ENCODE measurements around the gene ZNF577. TPM values are rescaled to one million over a fixed set of nuclear protein-coding genes. Genes with fewer than 3 reads are reported as not detected.

Gene ZNF577
- total RNA-seq, 4 donors from 2014 or later = 2.0 to 8.4 (median 4.5) TPM

DNA sequence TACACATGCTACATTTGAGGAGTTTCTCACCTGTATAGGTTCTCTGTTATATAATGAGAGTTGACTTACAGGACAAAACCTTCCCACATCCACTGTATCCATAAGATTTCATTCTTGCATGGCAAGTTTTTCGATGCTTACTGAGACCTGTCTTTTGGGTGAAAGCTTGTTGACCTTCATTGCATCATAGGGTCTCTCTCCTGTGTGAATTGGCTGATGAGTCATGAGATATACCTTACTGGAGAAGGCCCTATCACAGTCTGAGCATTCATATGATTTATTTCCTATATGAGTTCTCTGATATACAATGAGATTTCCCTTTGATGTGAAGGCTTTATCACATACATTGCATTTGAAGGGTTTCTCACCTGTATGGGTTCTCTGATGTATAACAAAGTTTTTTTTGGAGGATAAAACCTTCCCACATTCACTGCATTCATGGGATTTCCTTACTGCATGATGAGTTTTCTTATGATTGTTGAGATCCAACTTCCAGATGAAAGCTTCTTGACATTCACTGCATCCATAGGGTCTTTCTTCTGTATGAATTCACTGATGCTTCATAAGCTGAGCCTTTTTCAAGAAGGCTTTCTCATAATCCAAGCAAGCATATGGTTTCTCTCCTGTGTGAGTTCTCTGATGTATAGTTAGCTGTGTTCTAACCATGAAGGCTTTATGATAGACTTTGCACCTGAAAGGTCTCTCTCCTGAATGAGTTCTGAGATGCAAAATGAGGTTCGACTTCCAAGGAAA is 25.7 kb downstream of the ZNF577 start:
- Histone ChIP-seq H3K4me3 (peak overlapping the region in 1 of 4 donors; percentile 16), H3K27me3 (no peaks in the 10 kb centered on the region), H3K9me3 (peaks cover 7 to 58% (median 45%) of the 10 kb centered on the region in 3 donors), H3K36me3 (peaks cover 4 to 59% of the 10 kb centered on the region in 2 donors), H3K4me1 (no peaks in the 10 kb centered on the region), H3K27ac (no peak overlapping the region)
- TF ChIP-seq POLR2A (IDR thresholded peaks at IDR 0.05) = no peak
- TF ChIP-seq, protein P1, sequence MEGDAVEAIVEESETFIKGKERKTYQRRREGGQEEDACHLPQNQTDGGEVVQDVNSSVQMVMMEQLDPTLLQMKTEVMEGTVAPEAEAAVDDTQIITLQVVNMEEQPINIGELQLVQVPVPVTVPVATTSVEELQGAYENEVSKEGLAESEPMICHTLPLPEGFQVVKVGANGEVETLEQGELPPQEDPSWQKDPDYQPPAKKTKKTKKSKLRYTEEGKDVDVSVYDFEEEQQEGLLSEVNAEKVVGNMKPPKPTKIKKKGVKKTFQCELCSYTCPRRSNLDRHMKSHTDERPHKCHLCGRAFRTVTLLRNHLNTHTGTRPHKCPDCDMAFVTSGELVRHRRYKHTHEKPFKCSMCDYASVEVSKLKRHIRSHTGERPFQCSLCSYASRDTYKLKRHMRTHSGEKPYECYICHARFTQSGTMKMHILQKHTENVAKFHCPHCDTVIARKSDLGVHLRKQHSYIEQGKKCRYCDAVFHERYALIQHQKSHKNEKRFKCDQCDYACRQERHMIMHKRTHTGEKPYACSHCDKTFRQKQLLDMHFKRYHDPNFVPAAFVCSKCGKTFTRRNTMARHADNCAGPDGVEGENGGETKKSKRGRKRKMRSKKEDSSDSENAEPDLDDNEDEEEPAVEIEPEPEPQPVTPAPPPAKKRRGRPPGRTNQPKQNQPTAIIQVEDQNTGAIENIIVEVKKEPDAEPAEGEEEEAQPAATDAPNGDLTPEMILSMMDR (IDR thresholded peaks at IDR 0.05 in 4 of 5, conservative IDR thresholded peaks at IDR 0.05 in 1 of 5) = no peak
- ATAC-seq = no peak
- no peak for DNase-seq
- in situ Hi-C loops (cut with MboI; ENCODE audit: low sequenced_read_pairs in 4 of 4) (no loop called here), intact Hi-C loops (cut with DNase I; ENCODE audit: low total_unique reads) (no loop called here)

- DNase-seq (no peak), ATAC-seq (no peak)
- H3K27me3 ChIP-seq = no peaks in the 10 kb centered on the region
- H3K4me3 ChIP-seq = no peak overlapping the region
- H3K36me3 ChIP-seq = no peaks in the 10 kb centered on the region
- in situ Hi-C loops (cut with MboI; ENCODE audit: low sequenced_read_pairs in 4 of 4) (no loop called here), intact Hi-C loops (cut with DNase I; ENCODE audit: low total_unique reads) (no loop called here)
- no peaks in the 10 kb centered on the region for H3K9me3 ChIP-seq
- TF ChIP-seq, protein P1 (IDR thresholded peaks at IDR 0.05 in 4 of 5, conservative IDR thresholded peaks at IDR 0.05 in 1 of 5) = no peak
- no peak for TF ChIP-seq POLR2A (IDR thresholded peaks at IDR 0.05)
- H3K4me1 ChIP-seq = no peaks in the 10 kb centered on the region
- no peak overlapping the region for H3K27ac ChIP-seq
Observed at GRCh38 chr19:51837145-51837544, 50.6 kb downstream of the ZNF577 start.

- no peaks in the 10 kb centered on the region for H3K4me1 ChIP-seq
- H3K27ac ChIP-seq = no peak overlapping the region
- ATAC-seq (no peak), DNase-seq (no peak)
- intact Hi-C loops (cut with DNase I; ENCODE audit: low total_unique reads) = no loop called here
- no peak for TF ChIP-seq POLR2A (IDR thresholded peaks at IDR 0.05)
- TF ChIP-seq, protein P1 (IDR thresholded peaks at IDR 0.05 in 4 of 5, conservative IDR thresholded peaks at IDR 0.05 in 1 of 5) = no peak
- in situ Hi-C loops (cut with MboI; ENCODE audit: low sequenced_read_pairs in 4 of 4) = no loop called here
- H3K4me3 ChIP-seq = no peak overlapping the region
- no peaks in the 10 kb centered on the region for H3K36me3 ChIP-seq
- peaks cover 0 to 2% (median 0%) of the 10 kb centered on the region in 3 donors for H3K9me3 ChIP-seq
- no peaks in the 10 kb centered on the region for H3K27me3 ChIP-seq
Observed at GRCh38 chr19:51830274-51830673, 57.5 kb downstream of the ZNF577 start.

- intact Hi-C loops (cut with DNase I; ENCODE audit: low total_unique reads) = no loop called here
- Histone ChIP-seq H3K9me3 (peaks cover 0 to 2% (median 0%) of the 10 kb centered on the region in 3 donors), H3K4me1 (no peaks in the 10 kb centered on the region), H3K4me3 (no peak overlapping the region), H3K27ac (no peak overlapping the region), H3K36me3 (no peaks in the 10 kb centered on the region), H3K27me3 (no peaks in the 10 kb centered on the region)
- in situ Hi-C loops (cut with MboI; ENCODE audit: low sequenced_read_pairs in 4 of 4) = no loop called here
- ATAC-seq (no peak), DNase-seq (no peak)
- TF ChIP-seq POLR2A (IDR thresholded peaks at IDR 0.05) = no peak
- TF ChIP-seq, protein P1 (IDR thresholded peaks at IDR 0.05 in 4 of 5, conservative IDR thresholded peaks at IDR 0.05 in 1 of 5) = no peak
Observed at GRCh38 chr19:51824281-51825005, 63.3 kb downstream of the ZNF577 start.
